Neural cell (in vitro differentiated cells): ENCODE data around the gene GMEB2.

Experiments used
- CTCF ChIP-seq: fragments of 450-650 bp; IDR thresholded peaks from 2 replicates; pipeline ENCODE4 v1.5.1; 2014; ENCODE audit warnings: antibody characterized with exemption, mild to moderate bottlenecking, moderate library complexity; ENCODE audit not compliant: poor library complexity, severe bottlenecking
- EP300 ChIP-seq: fragments of 450-650 bp; conservative IDR thresholded peaks from 2 replicates; pipeline ENCODE4 v1.6.1; 2014; ENCODE audit warnings: antibody characterized with exemption, mild to moderate bottlenecking, moderate library complexity; ENCODE audit not compliant: poor library complexity, severe bottlenecking
- EZH2 ChIP-seq: fragments of 200-600, 300-800 bp; shearing (Covaris generic), sonication (generic); IDR thresholded peaks from 2 replicates; pipeline ENCODE4 v1.6.1; 2014; ENCODE audit warnings: antibody characterized with exemption, low read length, borderline replicate concordance, mild to moderate bottlenecking; ENCODE audit not compliant: insufficient read depth, poor library complexity, severe bottlenecking
- MXI1 ChIP-seq: fragments of 450-650 bp; conservative IDR thresholded peaks from 2 replicates; pipeline ENCODE4 v1.6.1; 2014; ENCODE audit warnings: antibody characterized with exemption, mild to moderate bottlenecking; ENCODE audit not compliant: poor library complexity, severe bottlenecking
- POLR2AphosphoS5 ChIP-seq: IDR thresholded peaks from 2 replicates; pipeline ENCODE4 v1.6.1; 2012
- RAD21 ChIP-seq: fragments of 450-650 bp; conservative IDR thresholded peaks from 2 replicates; pipeline ENCODE4 v1.6.1; 2014; ENCODE audit warnings: antibody characterized with exemption, mild to moderate bottlenecking, moderate library complexity
- REST ChIP-seq: IDR thresholded peaks from 2 replicates; pipeline ENCODE4 v1.6.1; 2012; ENCODE audit warnings: borderline replicate concordance
- TAF1 ChIP-seq: IDR thresholded peaks from 2 replicates; pipeline ENCODE4 v1.6.1; 2012; ENCODE audit warnings: low read depth

- no peak for TF ChIP-seq CTCF
- no peak for TF ChIP-seq RAD21
- TF ChIP-seq EZH2 = no peak
- TF ChIP-seq MXI1 = no peak
- TF ChIP-seq POLR2AphosphoS5 = no peak
- TF ChIP-seq EP300 = no peak
- no peak for TF ChIP-seq TAF1
- TF ChIP-seq REST = no peak
Observed at GRCh38 chr20:63541371-63541770, 85.5 kb downstream of the GMEB2 start.
